ENCODE data around the gene ROGDI. TPM values are rescaled to one million over a fixed set of nuclear protein-coding genes. Genes with fewer than 3 reads are reported as not detected.
A peak's percentile ranks its signal among the peaks of the same experiment; 100 is the strongest.

The ROGDI gene
- total RNA-seq, 1 experiment from 2014 or later, result 32.1 TPM

- TF ChIP-seq ATF6 (CRISPR knock-in tag; IDR thresholded peaks at IDR 0.05) (no peak), ZNF317 (CRISPR knock-in tag; IDR thresholded peaks at IDR 0.05; ENCODE audit: borderline replicate concordance, low read depth) (no peak), USF2 (CRISPR knock-in tag; IDR thresholded peaks at IDR 0.05) (no peak), NR2C2 (CRISPR knock-in tag; IDR thresholded peaks at IDR 0.05) (no peak), ZNF512 (CRISPR knock-in tag; IDR thresholded peaks at IDR 0.05; ENCODE audit: borderline replicate concordance) (no peak), EMX1 (CRISPR knock-in tag; IDR thresholded peaks at IDR 0.05) (no peak), FOXJ3 (CRISPR knock-in tag; IDR thresholded peaks at IDR 0.05; ENCODE audit: borderline replicate concordance) (no peak), JAZF1 (CRISPR knock-in tag; IDR thresholded peaks at IDR 0.05) (no peak), ZNF423 (CRISPR knock-in tag; IDR thresholded peaks at IDR 0.05) (no peak), ZNF671 (CRISPR knock-in tag; IDR thresholded peaks at IDR 0.05) (no peak)
Observed at GRCh38 chr16:4811773-4812172, 9.3 kb upstream of the ROGDI start (continued).

GRCh38 chr16:4811242-4811641 is 8.8 kb upstream of the ROGDI start:
- no peaks in the 10 kb centered on the region for H3K9me3 Mint-ChIP-seq
- H3K27ac Mint-ChIP-seq, result peak overlapping the region; percentile 70; the same call in 1 of the 2 replicates
- no peaks in the 10 kb centered on the region for H3K4me1 Mint-ChIP-seq
- ATAC-seq (no peak), DNase-seq (ENCODE audit: low spot score) (no peak)
- no peak overlapping the region for H3K4me3 Mint-ChIP-seq
- ChIA-PET CTCF (no interaction called here), POLR2A (no interaction called here)
- H3K27me3 Mint-ChIP-seq (ENCODE audit: low read depth), result no peaks in the 10 kb centered on the region
- peaks cover 59% of the 10 kb centered on the region for H3K36me3 Mint-ChIP-seq
- TF ChIP-seq MLX (CRISPR knock-in tag; IDR thresholded peaks at IDR 0.05) (no peak), IRF1 (CRISPR knock-in tag; IDR thresholded peaks at IDR 0.05) (no peak), FOXK1 (CRISPR knock-in tag; IDR thresholded peaks at IDR 0.05) (no peak), CTCF (IDR thresholded peaks at IDR 0.05) (no peak), ZNF532 (CRISPR knock-in tag; IDR thresholded peaks at IDR 0.05; ENCODE audit: borderline replicate concordance) (no peak), AFF4 (CRISPR knock-in tag; IDR thresholded peaks at IDR 0.05; ENCODE audit: borderline replicate concordance) (no peak), ZNF219 (CRISPR knock-in tag; IDR thresholded peaks at IDR 0.05; ENCODE audit: borderline replicate concordance) (no peak)
